Osteocyte (in vitro differentiated cells): ENCODE results near the gene UBASH3A. TPM values are rescaled to one million over a fixed set of nuclear protein-coding genes. Genes with fewer than 3 reads are reported as not detected.

Experiments used
- DNase-seq: peaks from one replicate; pipeline ENCODE4 v3.0.0; 2021; ENCODE audit warnings: mixed read lengths; ENCODE audit not compliant: unreplicated experiment; ENCODE audit errors: extremely low spot score
- H3K27ac Mint-ChIP-seq: one replicate; pipeline ENCODE4 v1.8.0; 2021; ENCODE audit warnings: mild to moderate bottlenecking, mixed read lengths; ENCODE audit not compliant: unreplicated experiment
- H3K27me3 Mint-ChIP-seq: one replicate; pipeline ENCODE4 v1.8.0; 2021; ENCODE audit warnings: mixed read lengths; ENCODE audit not compliant: unreplicated experiment
- H3K36me3 Mint-ChIP-seq: one replicate; pipeline ENCODE4 v1.8.0; 2021; ENCODE audit warnings: mixed read lengths; ENCODE audit not compliant: unreplicated experiment
- H3K4me1 Mint-ChIP-seq: one replicate; pipeline ENCODE4 v1.8.0; 2021; ENCODE audit warnings: mixed read lengths; ENCODE audit not compliant: unreplicated experiment
- H3K4me3 Mint-ChIP-seq: one replicate; pipeline ENCODE4 v1.8.0; 2021; ENCODE audit warnings: mild to moderate bottlenecking, moderate library complexity, mixed read lengths; ENCODE audit not compliant: unreplicated experiment
- H3K9me3 Mint-ChIP-seq: one replicate; pipeline ENCODE4 v1.8.0; 2021; ENCODE audit warnings: mixed read lengths; ENCODE audit not compliant: unreplicated experiment
- CTCF ChIP-seq: fragments of 200-600 bp; sonication (generic); IDR thresholded peaks from 2 replicates; pipeline ENCODE4 v1.5.0; 2021; ENCODE audit warnings: antibody characterized with exemption, mild to moderate bottlenecking, moderate library complexity
- total RNA-seq: library from RNA; stranded (reverse); gene quantifications from 2 replicates; pipeline ENCODE4 v1.2.1, GENCODE V29; 2021

The UBASH3A gene
- total RNA-seq, 1 donor from 2014 or later: not detected

GRCh38 chr21:42438316-42439205 lies 34.9 kb downstream of the UBASH3A start:
- no peak for TF ChIP-seq CTCF
- Mint-ChIP-seq H3K27me3 (peaks cover 13% of the 10 kb centered on the region), H3K36me3 (no peaks in the 10 kb centered on the region)

DNA sequence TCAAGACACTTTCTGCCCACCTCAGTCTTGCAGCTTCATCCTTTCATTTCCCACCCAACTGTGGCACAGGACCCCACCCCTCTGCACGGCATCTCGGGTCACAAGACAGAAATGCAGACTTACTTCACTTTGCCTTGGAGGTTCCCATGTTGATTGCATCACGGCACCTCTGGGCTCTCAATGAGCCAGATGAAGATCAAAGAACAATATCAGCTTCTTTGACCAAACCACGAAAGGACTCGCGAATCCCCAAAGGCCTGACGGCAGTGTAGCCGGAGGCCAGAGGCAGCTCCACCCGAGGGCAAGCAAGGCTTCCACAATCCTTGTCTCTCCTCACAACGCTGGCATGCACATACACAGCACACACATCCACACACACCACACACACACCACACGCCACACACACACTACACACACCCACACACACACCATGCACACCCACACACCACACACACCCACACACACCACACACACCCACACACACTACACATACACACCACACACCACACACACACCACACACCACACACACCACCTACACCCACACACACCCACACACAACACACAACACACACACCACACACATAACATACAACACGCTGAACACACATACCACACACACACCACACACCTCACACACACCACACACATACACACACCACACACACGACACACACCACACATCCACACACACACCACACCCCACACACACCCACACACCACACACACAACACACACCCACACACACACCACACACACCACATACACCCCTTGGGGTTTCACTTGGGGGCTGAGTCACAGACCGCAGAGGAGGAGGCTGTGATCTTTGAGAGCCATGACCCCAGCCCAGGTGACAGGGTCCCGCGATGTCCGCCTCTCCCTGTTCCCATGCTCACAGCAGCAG lies 35.8 kb downstream of the UBASH3A start:
- Mint-ChIP-seq H3K9me3 (peaks cover 8% of the 10 kb centered on the region), H3K4me1 (no peaks in the 10 kb centered on the region), H3K36me3 (no peaks in the 10 kb centered on the region), H3K27me3 (peaks cover 13% of the 10 kb centered on the region), H3K4me3 (no peak overlapping the region), H3K27ac (no peak overlapping the region)
- TF ChIP-seq CTCF: no peak
- DNase-seq: no peak

More at GRCh38 chr21:42438316-42439205, 34.9 kb downstream of the UBASH3A start:
- no peak overlapping the region for H3K27ac Mint-ChIP-seq
- H3K4me3 Mint-ChIP-seq: no peak overlapping the region
- peaks cover 8% of the 10 kb centered on the region for H3K9me3 Mint-ChIP-seq
- no peaks in the 10 kb centered on the region for H3K4me1 Mint-ChIP-seq
- no peak for DNase-seq

GRCh38 chr21:42440187-42440792 lies 36.6 kb downstream of the UBASH3A start:
- H3K4me1 Mint-ChIP-seq: no peaks in the 10 kb centered on the region

DNA sequence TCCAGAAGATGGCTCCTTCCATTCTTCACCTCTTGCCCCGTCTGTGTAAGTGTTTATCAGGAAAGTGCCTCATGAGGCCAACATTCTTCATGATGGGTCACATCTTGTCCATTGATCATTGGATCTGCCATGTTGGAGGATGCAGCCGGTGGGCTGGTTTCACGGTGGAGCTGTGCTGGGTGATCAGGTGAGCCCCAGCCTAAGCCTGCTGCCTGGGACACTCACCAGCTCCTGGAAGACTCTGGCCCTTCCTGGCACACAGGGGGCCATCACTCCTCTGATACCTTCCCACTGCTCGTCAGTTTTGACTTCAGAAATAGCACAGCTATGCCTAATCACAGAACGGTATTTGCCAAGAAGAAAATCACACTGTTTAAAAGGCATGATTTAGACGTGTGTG lies 38.3 kb downstream of the UBASH3A start:
- no peaks in the 10 kb centered on the region for H3K4me1 Mint-ChIP-seq
- no peak overlapping the region for H3K27ac Mint-ChIP-seq
- H3K9me3 Mint-ChIP-seq: no peaks in the 10 kb centered on the region
- no peak overlapping the region for H3K4me3 Mint-ChIP-seq
- H3K36me3 Mint-ChIP-seq: no peaks in the 10 kb centered on the region
- no peak for TF ChIP-seq CTCF
- no peak for DNase-seq
- peaks cover 27% of the 10 kb centered on the region for H3K27me3 Mint-ChIP-seq

More at GRCh38 chr21:42440187-42440792, 36.6 kb downstream of the UBASH3A start:
- DNase-seq: no peak
- Mint-ChIP-seq H3K9me3 (peaks cover 4% of the 10 kb centered on the region), H3K27ac (no peak overlapping the region), H3K27me3 (peaks cover 13% of the 10 kb centered on the region), H3K36me3 (no peaks in the 10 kb centered on the region), H3K4me3 (no peak overlapping the region)
- no peak for TF ChIP-seq CTCF
